Cardiac muscle cell (in vitro differentiated cells and primary cell): ENCODE data around the gene MANEAL. TPM values are rescaled to one million over a fixed set of nuclear protein-coding genes. Genes with fewer than 3 reads are reported as not detected.
"Not testable (repeated sequence)": the region's sequence is repeated elsewhere in the genome, so short reads cannot be mapped to it uniquely, and the experiment has no call there.

Source experiments
- DNase-seq, 2 donors: peaks; one replicate each; pipeline versions ENCODE4 v3.0.0 to v3.0.0-alpha.2; 2010 to 2017; ENCODE audit warnings: low read depth in 1 of 2, low spot score in 1 of 2
- H3K27ac ChIP-seq: fragments of 200-600 bp; sonication (generic); 2 replicates; pipeline ENCODE4 v1.5.1; 2016
- H3K27me3 ChIP-seq: fragments of 200-600 bp; sonication (generic); 2 replicates; pipeline ENCODE4 v1.6.0; 2016; ENCODE audit warnings: control low read depth
- H3K36me3 ChIP-seq: fragments of 200-600 bp; sonication (generic); 2 replicates; pipeline ENCODE4 v1.5.1; 2016; ENCODE audit warnings: control low read depth
- H3K4me1 ChIP-seq: fragments of 200-600 bp; sonication (generic); 2 replicates; pipeline ENCODE4 v1.8.1; 2017; ENCODE audit warnings: low read depth, mild to moderate bottlenecking, mixed run types
- H3K4me3 ChIP-seq: fragments of 200-600 bp; sonication (generic); 2 replicates; pipeline ENCODE4 v1.5.1; 2016; ENCODE audit warnings: mild to moderate bottlenecking
- H3K9me3 ChIP-seq: fragments of 200-600 bp; sonication (generic); 2 replicates; pipeline ENCODE4 v1.5.1; 2017; ENCODE audit warnings: low read depth, mild to moderate bottlenecking, control low read depth
- CTCF ChIP-seq: IDR thresholded peaks from 2 replicates; pipeline ENCODE4 v1.5.1; 2012; ENCODE audit warnings: low read depth, mild to moderate bottlenecking, low read length
- polyA plus RNA-seq: library from polyadenylated mRNA; unstranded; fragments of >200 nt; fragmentation: Nextera tagmentation; extraction: Ambion mirVana; gene quantifications from 2 replicates; pipeline ENCODE4 v1.2.1, GENCODE V29; 2016
- total RNA-seq: library from RNA; depleted of rRNA; stranded (reverse); fragments of >200 nt; gene quantifications from 2 replicates; pipeline ENCODE4 v1.2.3, GENCODE V29; 2016

MANEAL gene
- total and polyA plus RNA-seq, 2 experiments from 2014 or later = 1.3 to 4.1 TPM

GRCh38 chr1:37767488-37767887, 26.2 kb upstream of the MANEAL start:
- TF ChIP-seq CTCF = no peak
- Histone ChIP-seq H3K36me3 (no peaks in the 10 kb centered on the region), H3K27ac (no peak overlapping the region), H3K27me3 (peaks cover 85% of the 10 kb centered on the region), H3K4me1 (no peaks in the 10 kb centered on the region), H3K9me3 (no peaks in the 10 kb centered on the region), H3K4me3 (no peak overlapping the region)
- DNase-seq = no peak

- not testable (repeated sequence) for H3K27ac ChIP-seq, H3K36me3 ChIP-seq, H3K4me1 ChIP-seq, H3K9me3 ChIP-seq, H3K4me3 ChIP-seq, DNase-seq
- H3K27me3 ChIP-seq = peaks cover 46% of the 10 kb centered on the region
Observed at GRCh38 chr1:37771440-37771839, 22.2 kb upstream of the MANEAL start.

DNA sequence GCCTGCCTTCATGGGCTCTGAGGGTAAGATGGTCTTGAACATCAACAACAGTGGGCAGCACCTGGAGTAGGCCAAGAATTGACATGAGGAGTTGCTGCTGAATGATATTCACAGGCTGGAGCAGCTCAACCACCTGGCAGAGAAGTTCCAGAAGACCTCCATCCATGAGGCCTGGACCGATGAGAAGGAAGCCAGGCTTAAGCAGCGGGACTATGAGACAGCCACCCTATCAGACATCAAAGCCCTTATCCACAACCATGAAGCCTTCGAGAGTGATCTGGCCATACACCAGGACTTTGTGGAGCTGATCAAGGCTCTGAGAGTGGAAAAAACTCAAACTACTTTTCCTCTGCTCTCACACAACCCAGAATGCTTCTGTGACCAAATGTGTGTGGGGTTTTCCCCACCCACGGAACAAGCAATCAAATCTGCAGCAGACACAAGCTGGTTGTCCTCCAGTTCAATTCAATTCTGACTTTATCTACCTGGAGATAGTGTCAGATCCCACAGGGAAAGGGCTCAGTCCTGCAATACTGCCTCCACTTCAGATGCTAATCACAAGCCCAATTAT, 16.6 kb upstream of the MANEAL start:
- Histone ChIP-seq H3K9me3 (no peaks in the 10 kb centered on the region), H3K4me1 (no peaks in the 10 kb centered on the region), H3K4me3 (no peak overlapping the region), H3K27me3 (peaks cover 13% of the 10 kb centered on the region), H3K27ac (no peak overlapping the region), H3K36me3 (no peaks in the 10 kb centered on the region)
- DNase-seq = no peak
- no peak for TF ChIP-seq CTCF

GRCh38 chr1:37778654-37779053, 15.0 kb upstream of the MANEAL start:
- no peak for TF ChIP-seq CTCF
- DNase-seq = no peak

DNA sequence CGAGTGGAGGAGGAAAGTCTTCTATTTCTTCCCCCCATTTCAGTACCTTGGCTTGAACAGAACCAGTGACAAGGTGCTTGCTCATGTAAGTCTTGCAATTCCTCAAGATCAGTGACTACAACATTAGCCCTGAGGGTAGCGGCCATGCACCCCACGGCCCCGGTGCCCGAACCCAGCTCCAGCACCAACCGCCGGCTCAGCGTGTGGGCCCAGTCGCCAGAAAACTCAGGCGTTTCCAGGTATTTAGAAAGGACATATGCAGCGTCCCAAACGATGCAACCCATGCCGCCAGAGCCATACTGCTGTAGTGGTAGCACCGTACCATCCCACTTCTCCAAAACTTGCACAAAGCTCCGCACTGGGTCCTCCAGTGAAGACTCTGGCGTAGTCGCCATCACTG, 11.2 kb upstream of the MANEAL start:
- Histone ChIP-seq H3K9me3 (no peaks in the 10 kb centered on the region), H3K4me1 (no peaks in the 10 kb centered on the region), H3K27me3 (peaks cover 34% of the 10 kb centered on the region), H3K36me3 (no peaks in the 10 kb centered on the region), H3K27ac (no peak overlapping the region), H3K4me3 (no peak overlapping the region)
- no peak for TF ChIP-seq CTCF
- no peak for DNase-seq

More at GRCh38 chr1:37778654-37779053, 15.0 kb upstream of the MANEAL start:
- Histone ChIP-seq H3K9me3 (no peaks in the 10 kb centered on the region), H3K4me1 (no peaks in the 10 kb centered on the region), H3K4me3 (no peak overlapping the region), H3K27me3 (peaks cover 17% of the 10 kb centered on the region), H3K27ac (no peak overlapping the region), H3K36me3 (no peaks in the 10 kb centered on the region)

GRCh38 chr1:37792943-37793686, 532 bp upstream of the MANEAL start:
- no peak for DNase-seq
- H3K36me3 ChIP-seq = no peaks in the 10 kb centered on the region
- peaks cover 59% of the 10 kb centered on the region for H3K27me3 ChIP-seq
- no peaks in the 10 kb centered on the region for H3K9me3 ChIP-seq
- TF ChIP-seq CTCF = no peak
- H3K4me3 ChIP-seq = peak overlapping the region; percentile 50
- no peak overlapping the region for H3K27ac ChIP-seq
- H3K4me1 ChIP-seq = no peaks in the 10 kb centered on the region
